Measurements from ENCODE around the gene INTS15. TPM values are rescaled to one million over a fixed set of nuclear protein-coding genes. Genes with fewer than 3 reads are reported as not detected.

The INTS15 gene
- total RNA-seq, 1 experiment from 2014 or later: 24.3 TPM

- no peak for DNase-seq (ENCODE audit: low read depth, low spot score)
- ChIA-PET RAD21 (ENCODE audit: low non-redundant PET in 1 of 2, low total read pairs in 2 of 2, uncharacterized antibody in 2 of 2, unreplicated experiment in 2 of 2) (no interaction called here), POLR2A (no interaction called here), CTCF (no interaction called here)
- Histone ChIP-seq H3K9me3 (ENCODE audit: control insufficient read depth in 1 of 2, insufficient read depth in 1 of 2, low read depth in 1 of 2, low read length in 2 of 2) (no peaks in the 10 kb centered on the region; a peak in 1 of 4 replicates), H3K9ac (ENCODE audit: low read length) (no peak overlapping the region), H3K4me3 (replicated peaks in 1 of 2; ENCODE audit: low read depth in 1 of 2, low read length in 2 of 2) (no peak overlapping the region), H3K9me2 (ENCODE audit: insufficient read depth) (no peaks in the 10 kb centered on the region), H3K36me3 (ENCODE audit: control insufficient read depth in 1 of 2, insufficient read depth in 2 of 2, low read length in 2 of 2) (peaks cover 3 to 27% of the 10 kb centered on the region in 2 experiments; a peak in 3 of 4 replicates), H3K4me1 (ENCODE audit: control insufficient read depth in 1 of 2, insufficient read depth in 2 of 2, low read length in 2 of 2) (no peaks in the 10 kb centered on the region), H3K27me3 (ENCODE audit: insufficient read depth, low read length) (no peaks in the 10 kb centered on the region), H4K20me1 (ENCODE audit: insufficient read depth) (no peaks in the 10 kb centered on the region), H3K79me2 (ENCODE audit: insufficient read depth, low read length) (no peaks in the 10 kb centered on the region), H3K4me2 (ENCODE audit: low read length) (no peak overlapping the region), H3K27ac (ENCODE audit: low read depth, low read length) (no peak overlapping the region), H2AFZ (ENCODE audit: low read depth, low read length, poor library complexity, severe bottlenecking) (no peak overlapping the region)
- intact Hi-C loops (cut with micrococcal nuclease): no loop called here
- TF ChIP-seq JUND (IDR thresholded peaks at IDR 0.05): no peak
- TF ChIP-seq RAD21 (IDR thresholded peaks at IDR 0.05; ENCODE audit: low read depth): no peak
- TF ChIP-seq POLR2AphosphoS5 (IDR thresholded peaks at IDR 0.05; ENCODE audit: low read depth, low read length): no peak
- no peak for TF ChIP-seq CBX3 (IDR thresholded peaks at IDR 0.05; ENCODE audit: low read depth)
- no peak for TF ChIP-seq EZH2phosphoT487 (IDR thresholded peaks at IDR 0.05; ENCODE audit: borderline replicate concordance)
- TF ChIP-seq EZH2 (IDR thresholded peaks at IDR 0.05): no peak
- no peak for TF ChIP-seq REST (IDR thresholded peaks at IDR 0.05; ENCODE audit: low read depth)
- no peak for TF ChIP-seq ATF3 (IDR thresholded peaks at IDR 0.05)
- no peak for TF ChIP-seq ZNF274 (IDR thresholded peaks at IDR 0.05; ENCODE audit: low read depth, low read length)
- TF ChIP-seq SRF (IDR thresholded peaks at IDR 0.05; ENCODE audit: low read depth): no peak
- TF ChIP-seq SIN3A (IDR thresholded peaks at IDR 0.05; ENCODE audit: low read depth): no peak
- TF ChIP-seq ZFX (IDR thresholded peaks at IDR 0.05): no peak
- TF ChIP-seq TCF7L2 (IDR thresholded peaks at IDR 0.05; ENCODE audit: borderline replicate concordance, extremely low read depth, insufficient read depth, insufficient read length): no peak
- no peak for TF ChIP-seq SP1 (IDR thresholded peaks at IDR 0.05; ENCODE audit: low read depth)
- no peak for ATAC-seq
- no TSS peak for BruUV-seq (replicated peaks)
Measured at GRCh38 chr7:6654842-6655610, 65.2 kb downstream of the INTS15 start.

Measured in HCT116 (cell line).